ENCODE data around the gene WDR93. TPM values are rescaled to one million over a fixed set of nuclear protein-coding genes. Genes with fewer than 3 reads are reported as not detected.

Gene WDR93
- total RNA-seq, 1 experiment from 2014 or later: not detected

DNA sequence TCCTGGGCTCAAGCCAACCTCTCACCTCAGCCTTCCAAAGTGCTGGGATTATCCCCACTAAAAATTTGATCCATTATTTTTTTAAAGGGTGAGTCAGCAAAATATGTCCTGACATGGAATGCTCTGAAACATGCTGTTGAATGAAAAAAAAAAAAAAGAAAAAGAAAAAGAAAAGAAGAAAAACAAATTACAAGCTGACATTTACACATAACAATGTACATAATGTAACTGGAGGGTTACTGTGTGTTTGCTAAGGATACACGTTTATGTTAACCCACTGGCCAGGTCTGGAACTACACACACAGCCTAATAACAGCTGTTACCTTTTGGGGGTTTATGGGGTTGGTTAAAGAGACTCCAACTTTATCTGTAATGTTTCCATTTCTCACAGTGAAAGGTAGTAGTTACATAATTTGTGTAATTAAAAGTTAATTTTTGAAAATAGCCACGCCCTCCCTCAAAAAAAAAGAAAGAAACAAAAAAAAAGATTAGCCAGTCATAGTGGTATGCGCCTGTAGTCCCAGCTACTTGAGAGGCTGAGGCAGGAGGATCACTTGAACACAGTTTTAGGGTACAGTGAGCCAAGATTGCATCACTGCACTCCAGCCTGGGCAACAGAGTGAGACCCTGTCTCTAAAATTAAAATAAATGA, 82.4 kb downstream of the WDR93 start (continued):
- TF ChIP-seq, protein P1, sequence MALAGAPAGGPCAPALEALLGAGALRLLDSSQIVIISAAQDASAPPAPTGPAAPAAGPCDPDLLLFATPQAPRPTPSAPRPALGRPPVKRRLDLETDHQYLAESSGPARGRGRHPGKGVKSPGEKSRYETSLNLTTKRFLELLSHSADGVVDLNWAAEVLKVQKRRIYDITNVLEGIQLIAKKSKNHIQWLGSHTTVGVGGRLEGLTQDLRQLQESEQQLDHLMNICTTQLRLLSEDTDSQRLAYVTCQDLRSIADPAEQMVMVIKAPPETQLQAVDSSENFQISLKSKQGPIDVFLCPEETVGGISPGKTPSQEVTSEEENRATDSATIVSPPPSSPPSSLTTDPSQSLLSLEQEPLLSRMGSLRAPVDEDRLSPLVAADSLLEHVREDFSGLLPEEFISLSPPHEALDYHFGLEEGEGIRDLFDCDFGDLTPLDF (CRISPR knock-in tag; IDR thresholded peaks at IDR 0.05): no peak
- TF ChIP-seq ZNF671 (CRISPR knock-in tag; IDR thresholded peaks at IDR 0.05) (no peak), CREM (CRISPR knock-in tag; IDR thresholded peaks at IDR 0.05) (no peak), JUN (CRISPR knock-in tag; IDR thresholded peaks at IDR 0.05) (no peak)

DNA sequence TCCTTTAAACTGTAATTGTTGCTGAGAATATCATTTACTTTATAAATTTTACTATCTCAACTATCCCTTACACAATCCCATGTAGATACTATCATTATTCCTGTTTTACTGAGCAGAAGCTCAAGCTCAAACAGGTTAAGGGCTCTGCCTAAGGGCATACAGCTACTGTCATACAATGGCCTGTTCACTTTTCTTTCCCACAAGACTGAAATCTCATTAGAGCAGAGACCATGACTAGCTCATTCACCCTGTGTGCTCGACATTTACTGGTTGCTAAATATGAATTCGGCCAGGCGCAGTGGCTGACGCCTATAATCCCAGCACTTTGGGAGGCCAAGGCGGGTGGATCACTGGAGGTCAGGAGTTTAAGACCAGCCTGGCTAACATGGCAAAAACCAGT, 83.9 kb downstream of the WDR93 start:
- 0 out of 2 replicates have a peak, but pooled peaks cover 2% of the 10 kb centered on the region for H3K4me1 Mint-ChIP-seq
- H3K4me3 Mint-ChIP-seq: no peak overlapping the region
- ChIA-PET CTCF (interaction anchor here (2.8 to 7.1 kb wide), 2 partner anchors 13 to 101 kb away, joined by 13 to 63 read pairs; no protein-coding TSS in a partner anchor), POLR2A (no interaction called here)
- peaks cover 38% of the 10 kb centered on the region for H3K27me3 Mint-ChIP-seq (ENCODE audit: low read depth)
- DNase-seq (ENCODE audit: low spot score) (no peak), ATAC-seq (no peak)
- H3K27ac Mint-ChIP-seq: no peak overlapping the region
- no peaks in the 10 kb centered on the region for H3K36me3 Mint-ChIP-seq
- H3K9me3 Mint-ChIP-seq: no peaks in the 10 kb centered on the region
- TF ChIP-seq, protein P2, sequence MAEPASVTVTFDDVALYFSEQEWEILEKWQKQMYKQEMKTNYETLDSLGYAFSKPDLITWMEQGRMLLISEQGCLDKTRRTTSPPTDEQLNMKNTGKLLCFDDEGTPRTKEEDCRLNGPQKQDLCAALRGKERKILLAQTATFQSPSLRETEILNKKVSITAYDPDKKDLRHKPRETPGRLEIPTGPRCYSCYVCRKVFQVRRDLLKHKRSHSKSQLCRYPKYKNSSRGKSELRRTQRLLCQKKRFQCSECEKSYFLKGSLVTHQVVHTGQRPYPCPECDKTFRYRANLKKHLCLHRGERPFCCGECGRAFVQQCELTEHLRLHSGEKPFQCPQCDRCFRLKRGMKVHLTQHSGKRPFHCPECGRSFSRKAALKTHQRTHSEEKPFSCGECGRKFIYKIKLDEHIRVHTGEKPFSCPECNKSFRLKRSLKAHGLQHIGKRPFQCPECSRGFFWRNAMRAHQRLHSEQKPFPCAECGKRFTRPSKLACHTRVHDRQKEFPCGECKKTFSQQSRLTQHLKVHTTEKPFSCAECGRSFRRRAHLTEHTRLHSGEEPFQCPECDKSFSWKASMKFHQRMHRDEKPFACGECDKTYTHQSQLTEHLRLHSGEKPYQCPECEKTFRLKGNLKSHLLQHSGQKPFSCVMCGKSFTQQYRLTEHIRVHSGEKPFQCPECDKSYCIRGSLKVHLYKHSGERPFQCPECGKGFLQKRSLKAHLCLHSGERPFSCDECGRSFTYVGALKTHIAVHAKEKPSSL (CRISPR knock-in tag; conservative IDR thresholded peaks at IDR 0.05): no peak

DNA sequence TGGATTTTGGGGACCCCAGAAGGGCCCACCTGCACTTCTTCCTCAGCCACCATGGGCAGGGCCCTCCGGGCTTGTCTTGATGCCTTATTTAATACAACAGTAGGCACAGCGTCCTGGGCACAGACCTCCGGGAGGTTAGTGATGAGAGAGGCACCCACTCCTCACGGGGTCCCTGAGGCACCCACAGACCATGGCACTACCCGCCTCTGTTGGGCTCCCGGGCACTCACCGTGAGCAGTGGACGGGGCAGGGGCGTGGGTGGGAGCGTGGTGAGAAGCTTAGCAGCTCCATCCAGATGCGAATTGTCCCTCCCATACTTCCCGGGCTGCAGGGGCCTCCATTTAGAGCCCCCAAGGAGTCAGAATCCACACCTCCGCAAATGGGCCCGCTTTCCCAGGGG, 85.2 kb downstream of the WDR93 start:
- no peak for DNase-seq (ENCODE audit: low spot score)
- CTCF ChIA-PET: interaction anchor here (0.7 to 7.1 kb wide), 6 partner anchors 14 to 123 kb away, joined by 3 to 63 read pairs (median 8); no protein-coding TSS in a partner anchor
- no peaks in the 10 kb centered on the region for H3K9me3 Mint-ChIP-seq
- ATAC-seq: no peak
- no peak overlapping the region for H3K27ac Mint-ChIP-seq
- no peak overlapping the region for H3K4me3 Mint-ChIP-seq
- POLR2A ChIA-PET: interaction anchor here (0.6 kb wide), 1 partner anchor 305 kb away, joined by 3 read pairs; no protein-coding TSS in a partner anchor
- H3K4me1 Mint-ChIP-seq: 0 out of 2 replicates have a peak, but pooled peaks cover 2% of the 10 kb centered on the region
- peaks cover 42% of the 10 kb centered on the region for H3K27me3 Mint-ChIP-seq (ENCODE audit: low read depth)
- H3K36me3 Mint-ChIP-seq: no peaks in the 10 kb centered on the region
- TF ChIP-seq, protein P3, sequence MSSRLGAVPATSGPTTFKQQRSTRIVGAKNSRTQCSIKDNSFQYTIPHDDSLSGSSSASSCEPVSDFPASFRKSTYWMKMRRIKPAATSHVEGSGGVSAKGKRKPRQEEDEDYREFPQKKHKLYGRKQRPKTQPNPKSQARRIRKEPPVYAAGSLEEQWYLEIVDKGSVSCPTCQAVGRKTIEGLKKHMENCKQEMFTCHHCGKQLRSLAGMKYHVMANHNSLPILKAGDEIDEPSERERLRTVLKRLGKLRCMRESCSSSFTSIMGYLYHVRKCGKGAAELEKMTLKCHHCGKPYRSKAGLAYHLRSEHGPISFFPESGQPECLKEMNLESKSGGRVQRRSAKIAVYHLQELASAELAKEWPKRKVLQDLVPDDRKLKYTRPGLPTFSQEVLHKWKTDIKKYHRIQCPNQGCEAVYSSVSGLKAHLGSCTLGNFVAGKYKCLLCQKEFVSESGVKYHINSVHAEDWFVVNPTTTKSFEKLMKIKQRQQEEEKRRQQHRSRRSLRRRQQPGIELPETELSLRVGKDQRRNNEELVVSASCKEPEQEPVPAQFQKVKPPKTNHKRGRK (CRISPR knock-in tag; IDR thresholded peaks at IDR 0.05; ENCODE audit: borderline replicate concordance): no peak
- TF ChIP-seq ZNF138 (CRISPR knock-in tag; conservative IDR thresholded peaks at IDR 0.05) (no peak), RORB (CRISPR knock-in tag; IDR thresholded peaks at IDR 0.05) (no peak), ZBTB21 (CRISPR knock-in tag; IDR thresholded peaks at IDR 0.05; ENCODE audit: borderline replicate concordance) (no peak), CBFB (CRISPR knock-in tag; IDR thresholded peaks at IDR 0.05; ENCODE audit: low read depth) (no peak), ZNF263 (CRISPR knock-in tag; IDR thresholded peaks at IDR 0.05; ENCODE audit: low read depth) (no peak), JAZF1 (CRISPR knock-in tag; IDR thresholded peaks at IDR 0.05) (no peak), NFATC4 (CRISPR knock-in tag; IDR thresholded peaks at IDR 0.05) (no peak), NR3C1 (CRISPR knock-in tag; conservative IDR thresholded peaks at IDR 0.05; ENCODE audit: low read depth) (no peak)
- TF ChIP-seq, protein P4, sequence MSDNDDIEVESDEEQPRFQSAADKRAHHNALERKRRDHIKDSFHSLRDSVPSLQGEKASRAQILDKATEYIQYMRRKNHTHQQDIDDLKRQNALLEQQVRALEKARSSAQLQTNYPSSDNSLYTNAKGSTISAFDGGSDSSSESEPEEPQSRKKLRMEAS (CRISPR knock-in tag; IDR thresholded peaks at IDR 0.05): no peak
- TF ChIP-seq, protein P5, sequence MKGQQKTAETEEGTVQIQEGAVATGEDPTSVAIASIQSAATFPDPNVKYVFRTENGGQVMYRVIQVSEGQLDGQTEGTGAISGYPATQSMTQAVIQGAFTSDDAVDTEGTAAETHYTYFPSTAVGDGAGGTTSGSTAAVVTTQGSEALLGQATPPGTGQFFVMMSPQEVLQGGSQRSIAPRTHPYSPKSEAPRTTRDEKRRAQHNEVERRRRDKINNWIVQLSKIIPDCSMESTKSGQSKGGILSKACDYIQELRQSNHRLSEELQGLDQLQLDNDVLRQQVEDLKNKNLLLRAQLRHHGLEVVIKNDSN (CRISPR knock-in tag; IDR thresholded peaks at IDR 0.05): no peak
- TF ChIP-seq, protein P6, sequence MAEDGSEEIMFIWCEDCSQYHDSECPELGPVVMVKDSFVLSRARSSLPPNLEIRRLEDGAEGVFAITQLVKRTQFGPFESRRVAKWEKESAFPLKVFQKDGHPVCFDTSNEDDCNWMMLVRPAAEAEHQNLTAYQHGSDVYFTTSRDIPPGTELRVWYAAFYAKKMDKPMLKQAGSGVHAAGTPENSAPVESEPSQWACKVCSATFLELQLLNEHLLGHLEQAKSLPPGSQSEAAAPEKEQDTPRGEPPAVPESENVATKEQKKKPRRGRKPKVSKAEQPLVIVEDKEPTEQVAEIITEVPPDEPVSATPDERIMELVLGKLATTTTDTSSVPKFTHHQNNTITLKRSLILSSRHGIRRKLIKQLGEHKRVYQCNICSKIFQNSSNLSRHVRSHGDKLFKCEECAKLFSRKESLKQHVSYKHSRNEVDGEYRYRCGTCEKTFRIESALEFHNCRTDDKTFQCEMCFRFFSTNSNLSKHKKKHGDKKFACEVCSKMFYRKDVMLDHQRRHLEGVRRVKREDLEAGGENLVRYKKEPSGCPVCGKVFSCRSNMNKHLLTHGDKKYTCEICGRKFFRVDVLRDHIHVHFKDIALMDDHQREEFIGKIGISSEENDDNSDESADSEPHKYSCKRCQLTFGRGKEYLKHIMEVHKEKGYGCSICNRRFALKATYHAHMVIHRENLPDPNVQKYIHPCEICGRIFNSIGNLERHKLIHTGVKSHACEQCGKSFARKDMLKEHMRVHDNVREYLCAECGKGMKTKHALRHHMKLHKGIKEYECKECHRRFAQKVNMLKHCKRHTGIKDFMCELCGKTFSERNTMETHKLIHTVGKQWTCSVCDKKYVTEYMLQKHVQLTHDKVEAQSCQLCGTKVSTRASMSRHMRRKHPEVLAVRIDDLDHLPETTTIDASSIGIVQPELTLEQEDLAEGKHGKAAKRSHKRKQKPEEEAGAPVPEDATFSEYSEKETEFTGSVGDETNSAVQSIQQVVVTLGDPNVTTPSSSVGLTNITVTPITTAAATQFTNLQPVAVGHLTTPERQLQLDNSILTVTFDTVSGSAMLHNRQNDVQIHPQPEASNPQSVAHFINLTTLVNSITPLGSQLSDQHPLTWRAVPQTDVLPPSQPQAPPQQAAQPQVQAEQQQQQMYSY (CRISPR knock-in tag; IDR thresholded peaks at IDR 0.05): no peak
- TF ChIP-seq, protein P7, sequence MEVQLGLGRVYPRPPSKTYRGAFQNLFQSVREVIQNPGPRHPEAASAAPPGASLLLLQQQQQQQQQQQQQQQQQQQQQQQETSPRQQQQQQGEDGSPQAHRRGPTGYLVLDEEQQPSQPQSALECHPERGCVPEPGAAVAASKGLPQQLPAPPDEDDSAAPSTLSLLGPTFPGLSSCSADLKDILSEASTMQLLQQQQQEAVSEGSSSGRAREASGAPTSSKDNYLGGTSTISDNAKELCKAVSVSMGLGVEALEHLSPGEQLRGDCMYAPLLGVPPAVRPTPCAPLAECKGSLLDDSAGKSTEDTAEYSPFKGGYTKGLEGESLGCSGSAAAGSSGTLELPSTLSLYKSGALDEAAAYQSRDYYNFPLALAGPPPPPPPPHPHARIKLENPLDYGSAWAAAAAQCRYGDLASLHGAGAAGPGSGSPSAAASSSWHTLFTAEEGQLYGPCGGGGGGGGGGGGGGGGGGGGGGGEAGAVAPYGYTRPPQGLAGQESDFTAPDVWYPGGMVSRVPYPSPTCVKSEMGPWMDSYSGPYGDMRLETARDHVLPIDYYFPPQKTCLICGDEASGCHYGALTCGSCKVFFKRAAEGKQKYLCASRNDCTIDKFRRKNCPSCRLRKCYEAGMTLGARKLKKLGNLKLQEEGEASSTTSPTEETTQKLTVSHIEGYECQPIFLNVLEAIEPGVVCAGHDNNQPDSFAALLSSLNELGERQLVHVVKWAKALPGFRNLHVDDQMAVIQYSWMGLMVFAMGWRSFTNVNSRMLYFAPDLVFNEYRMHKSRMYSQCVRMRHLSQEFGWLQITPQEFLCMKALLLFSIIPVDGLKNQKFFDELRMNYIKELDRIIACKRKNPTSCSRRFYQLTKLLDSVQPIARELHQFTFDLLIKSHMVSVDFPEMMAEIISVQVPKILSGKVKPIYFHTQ (CRISPR knock-in tag; IDR thresholded peaks at IDR 0.05): no peak

Data from WTC11 (cell line).